HEK293 (cell line): Measurements from ENCODE around the gene C18orf32.

ENCODE experiments used
- CTCF ChIA-PET: fragments of 350-600 bp; formaldehyde crosslinking; extraction: SDS; loops from one replicate; lab custom pipeline; 2021; ENCODE audit warnings: antibody characterized with exemption; lab: Yijun Ruan, JAX
- POLR2A ChIA-PET: fragments of 300-600 bp; formaldehyde crosslinking; extraction: SDS; loops from one replicate; lab custom pipeline; 2020; ENCODE audit warnings: antibody characterized with exemption, inconsistent platforms; lab: Yijun Ruan, JAX
- H3K27ac ChIP-seq: fragments of 200-500 bp; sonication (Bioruptor generic); 2 replicates; pipeline ENCODE4 v1.5.1; 2014; ENCODE audit warnings: low read depth, low read length, control low read depth, inconsistent platforms; ENCODE audit errors: extremely low read depth
- H3K36me3 ChIP-seq, 2 experiments: fragments of 200-500 bp in 1 of 2; sonication (Bioruptor generic) in 1 of 2; 1 replicate in 1 of 2; 2 replicates in 1 of 2; pipeline ENCODE4 v1.5.1; 2014 to 2017; ENCODE audit warnings: inconsistent platforms in 2 of 2, low read length in 2 of 2; ENCODE audit not compliant: control insufficient read depth in 2 of 2, insufficient read depth in 1 of 2
- H3K4me1 ChIP-seq: fragments of 200-500 bp; sonication (Bioruptor generic); 2 replicates; pipeline ENCODE4 v1.5.1; 2014; ENCODE audit warnings: mild to moderate bottlenecking, low read length, inconsistent platforms; ENCODE audit not compliant: control insufficient read depth, insufficient read depth
- H3K4me3 ChIP-seq: 2 replicates; pipeline ENCODE4 v1.5.1; 2011; ENCODE audit warnings: low read depth, mild to moderate bottlenecking, control low read depth, low read length, moderate library complexity
- H3K9me3 ChIP-seq: fragments of 200-500 bp; sonication (Bioruptor generic); 2 replicates; pipeline ENCODE4 v1.5.1; 2014; ENCODE audit warnings: low read depth, low read length, inconsistent platforms; ENCODE audit not compliant: control insufficient read depth, insufficient read depth
- OSR2 ChIP-seq: fragments of 450-650 bp; formaldehyde crosslinking; IDR thresholded peaks from 2 replicates; pipeline ENCODE4 v1.5.1; 2016; ENCODE audit warnings: missing biosample characterization, missing genetic modification characterization
- PBX3 ChIP-seq: sonication (generic); formaldehyde crosslinking; IDR thresholded peaks from 2 replicates; pipeline ENCODE4 v1.8.1; 2022; ENCODE audit warnings: mild to moderate bottlenecking, moderate library complexity, missing genetic modification reagents
- PRDM2 ChIP-seq: fragments of 450-650 bp; formaldehyde crosslinking; IDR thresholded peaks from 2 replicates; pipeline ENCODE4 v1.5.1; 2016; ENCODE audit warnings: missing biosample characterization, missing genetic modification characterization, borderline replicate concordance
- PRDM4 ChIP-seq: fragments of 450-650 bp; formaldehyde crosslinking; IDR thresholded peaks from 2 replicates; pipeline ENCODE4 v1.5.1; 2017; ENCODE audit warnings: missing biosample characterization, missing genetic modification characterization
- REPIN1 ChIP-seq: fragments of 450-650 bp; formaldehyde crosslinking; IDR thresholded peaks from 2 replicates; pipeline ENCODE4 v1.5.1; 2017; ENCODE audit warnings: missing biosample characterization, missing genetic modification characterization, low read depth
- ZIC2 ChIP-seq: fragments of 450-650 bp; formaldehyde crosslinking; IDR thresholded peaks from 2 replicates; pipeline ENCODE4 v1.5.1; 2016; ENCODE audit warnings: missing biosample characterization, missing genetic modification characterization
- ZNF114 ChIP-seq: fragments of 450-650 bp; formaldehyde crosslinking; IDR thresholded peaks from 2 replicates; pipeline ENCODE4 v1.5.0; 2017; ENCODE audit warnings: missing biosample characterization, missing genetic modification characterization
- ZNF169 ChIP-seq: fragments of 450-650 bp; formaldehyde crosslinking; IDR thresholded peaks from 2 replicates; pipeline ENCODE4 v1.5.1; 2016; ENCODE audit warnings: missing biosample characterization, missing genetic modification characterization
- ZNF223 ChIP-seq: fragments of 450-650 bp; formaldehyde crosslinking; IDR thresholded peaks from 2 replicates; pipeline ENCODE4 v1.5.1; 2016; ENCODE audit warnings: missing biosample characterization, missing genetic modification characterization
- ZNF239 ChIP-seq: fragments of 450-650 bp; formaldehyde crosslinking; IDR thresholded peaks from 2 replicates; pipeline ENCODE4 v1.5.1; 2016; ENCODE audit warnings: missing biosample characterization, missing genetic modification characterization
- ZNF501 ChIP-seq: fragments of 450-650 bp; formaldehyde crosslinking; IDR thresholded peaks from 2 replicates; pipeline ENCODE4 v1.5.1; 2016; ENCODE audit warnings: missing biosample characterization, missing genetic modification characterization
- ZNF521 ChIP-seq: fragments of 450-650 bp; formaldehyde crosslinking; IDR thresholded peaks from 2 replicates; pipeline ENCODE4 v1.5.1; 2017; ENCODE audit warnings: missing biosample characterization, mild to moderate bottlenecking, missing genetic modification characterization
- ZNF596 ChIP-seq: fragments of 450-650 bp; IDR thresholded peaks from 2 replicates; pipeline ENCODE4 v1.5.0; 2018; ENCODE audit warnings: missing biosample characterization, mild to moderate bottlenecking, missing genetic modification characterization, moderate library complexity
- ZNF610 ChIP-seq: fragments of 450-650 bp; formaldehyde crosslinking; IDR thresholded peaks from 2 replicates; pipeline ENCODE4 v1.5.1; 2016; ENCODE audit warnings: missing biosample characterization, missing genetic modification characterization, borderline replicate concordance
- ZNF621 ChIP-seq: fragments of 450-650 bp; formaldehyde crosslinking; IDR thresholded peaks from 2 replicates; pipeline ENCODE4 v1.5.1; 2017; ENCODE audit warnings: missing biosample characterization, missing genetic modification characterization
- ZNF629 ChIP-seq: fragments of 450-650 bp; formaldehyde crosslinking; IDR thresholded peaks from 2 replicates; pipeline ENCODE4 v1.5.1; 2017; ENCODE audit warnings: missing biosample characterization, missing genetic modification characterization
- ZNF639 ChIP-seq: fragments of 450-650 bp; formaldehyde crosslinking; IDR thresholded peaks from 2 replicates; pipeline ENCODE4 v1.5.1; 2016; ENCODE audit warnings: missing biosample characterization, missing genetic modification characterization
- ZNF664 ChIP-seq: fragments of 450-650 bp; formaldehyde crosslinking; IDR thresholded peaks from 2 replicates; pipeline ENCODE4 v1.5.1; 2016; ENCODE audit warnings: missing biosample characterization, missing genetic modification characterization
- ZNF747 ChIP-seq: fragments of 450-650 bp; formaldehyde crosslinking; IDR thresholded peaks from 2 replicates; pipeline ENCODE4 v1.5.1; 2016; ENCODE audit warnings: missing biosample characterization, missing genetic modification characterization
- ZNF76 ChIP-seq: fragments of 450-650 bp; formaldehyde crosslinking; IDR thresholded peaks from 2 replicates; pipeline ENCODE4; 2016; ENCODE audit warnings: low read depth, missing biosample characterization, missing genetic modification characterization, borderline replicate concordance
- ZNF837 ChIP-seq: fragments of 450-650 bp; formaldehyde crosslinking; IDR thresholded peaks from 2 replicates; pipeline ENCODE4 v1.5.1; 2016; ENCODE audit warnings: missing biosample characterization, missing genetic modification characterization
- ZNF843 ChIP-seq: fragments of 450-650 bp; formaldehyde crosslinking; IDR thresholded peaks from 2 replicates; pipeline ENCODE4 v1.5.1; 2016; ENCODE audit warnings: missing biosample characterization, missing genetic modification characterization

Gene C18orf32

GRCh38 chr18:49473721-49474120, 13.3 kb downstream of the C18orf32 start:
- ChIA-PET CTCF (interaction anchor here (0.7 to 1.1 kb wide), 2 partner anchors 9 to 27 kb away, joined by 3 to 5 read pairs; no protein-coding TSS in a partner anchor), POLR2A (interaction anchor here (1.0 to 1.7 kb wide), 3 partner anchors 8 to 13 kb away, joined by 3 to 6 read pairs (median 6); partner anchors contain the start of gene C18orf32)
- TF ChIP-seq ZIC2 (tag by site-specific recombination): no peak
- TF ChIP-seq ZNF114 (tag by site-specific recombination): no peak
- no peak for TF ChIP-seq ZNF610
- no peak for TF ChIP-seq ZNF501 (tag by site-specific recombination)
- no peak for TF ChIP-seq ZNF664
- TF ChIP-seq ZNF596 (tag by site-specific recombination): no peak
- Histone ChIP-seq H3K4me3 (no peak overlapping the region), H3K4me1 (no peaks in the 10 kb centered on the region), H3K27ac (no peak overlapping the region), H3K36me3 (peaks cover 0 to 5% of the 10 kb centered on the region in 2 experiments; a peak in 1 of 3 replicates), H3K9me3 (no peaks in the 10 kb centered on the region)

- Histone ChIP-seq H3K27ac (no peak overlapping the region), H3K4me3 (no peak overlapping the region), H3K36me3 (peaks cover 0 to 4% of the 10 kb centered on the region in 2 experiments; a peak in 1 of 3 replicates), H3K4me1 (no peaks in the 10 kb centered on the region), H3K9me3 (no peaks in the 10 kb centered on the region)
- CTCF ChIA-PET: interaction anchor here (0.6 kb wide), 1 partner anchor 640 kb away, joined by 4 read pairs; no protein-coding TSS in a partner anchor
- no peak for TF ChIP-seq PRDM2
- TF ChIP-seq ZNF837 (tag by site-specific recombination): no peak
- no peak for TF ChIP-seq ZNF239 (tag by site-specific recombination)
- TF ChIP-seq PRDM4 (tag by site-specific recombination): no peak
- no peak for TF ChIP-seq ZNF747 (tag by site-specific recombination)
- TF ChIP-seq ZNF639 (tag by site-specific recombination): no peak
- TF ChIP-seq ZNF521 (tag by site-specific recombination): no peak
- no peak for TF ChIP-seq ZNF223 (tag by site-specific recombination)
- TF ChIP-seq ZNF169 (tag by site-specific recombination): no peak
- no peak for TF ChIP-seq OSR2
- TF ChIP-seq ZNF629 (tag by site-specific recombination): no peak
- no peak for TF ChIP-seq ZNF76
- TF ChIP-seq ZNF843: no peak
- TF ChIP-seq ZNF621: no peak
- TF ChIP-seq PBX3 (CRISPR knock-in tag): no peak
- TF ChIP-seq REPIN1 (tag by site-specific recombination): no peak
- POLR2A ChIA-PET: no interaction called here
Observed at GRCh38 chr18:49472459-49472858, 14.6 kb downstream of the C18orf32 start.
